ENCODE results near the gene ATP7A. TPM values are rescaled to one million over a fixed set of nuclear protein-coding genes. Genes with fewer than 3 reads are reported as not detected.
"Not testable (repeated sequence)": the region's sequence is repeated elsewhere in the genome, so short reads cannot be mapped to it uniquely, and the experiment has no call there.

The ATP7A gene
- polyA plus RNA-seq, 2 of the 4 experiments (the other 2 are of a cell fraction): 6.5 to 12.2 TPM

- H3K4me1 ChIP-seq; DNase-seq (ENCODE audit: low read depth in 1 of 2, low spot score in 1 of 2); H3K4me2 ChIP-seq; H3K9me3 ChIP-seq; H3K27ac ChIP-seq; CTCF ChIA-PET; FAIRE-seq; ATAC-seq; POLR2A ChIA-PET; H3K4me3 ChIP-seq: not testable (repeated sequence)
- TF ChIP-seq ZC3H11A (IDR thresholded peaks at IDR 0.05): peak; percentile 54
- 84% methylated on average over 6 of the region's 6 CpGs for WGBS (ENCODE audit: missing lambda C conversion rate)
These were observed 170.9 kb downstream of the ATP7A start for GRCh38 chrX:78081413-78081812.

GRCh38 chrX:78092296-78092695 is 181.8 kb downstream of the ATP7A start:
- TF ChIP-seq HOXA7 (CRISPR knock-in tag; IDR thresholded peaks at IDR 0.05) (no peak), RAD21 (conservative IDR thresholded peaks at IDR 0.05 in 1 of 2, IDR thresholded peaks at IDR 0.05 in 1 of 2) (peak; percentile 75 to 79), RCOR1 (IDR thresholded peaks at IDR 0.05; ENCODE audit: low read depth, low read length) (no peak), ESRRA (IDR thresholded peaks at IDR 0.05; ENCODE audit: borderline replicate concordance, low read length) (no peak), RFX5 (IDR thresholded peaks at IDR 0.05) (no peak), SMC3 (IDR thresholded peaks at IDR 0.05) (peak; percentile 64), FOXS1 (CRISPR knock-in tag; IDR thresholded peaks at IDR 0.05) (no peak), ZC3H11A (IDR thresholded peaks at IDR 0.05) (no peak), CTCF (IDR thresholded peaks at IDR 0.05) (peak; percentile 60), BCL3 (IDR thresholded peaks at IDR 0.05) (no peak), MAZ (IDR thresholded peaks at IDR 0.05; ENCODE audit: borderline replicate concordance, low read depth, low read length) (no peak), ELK1 (IDR thresholded peaks at IDR 0.05; ENCODE audit: low read depth, low read length) (no peak), ZSCAN20 (CRISPR knock-in tag; IDR thresholded peaks at IDR 0.05) (no peak), NR3C1 (IDR thresholded peaks at IDR 0.05) (no peak), HOXB13 (CRISPR knock-in tag; IDR thresholded peaks at IDR 0.05; ENCODE audit: low read depth) (no peak)
- no peaks in the 10 kb centered on the region for H3K9me3 ChIP-seq
- peak; percentile 88 to 97 for ATAC-seq
- no peak overlapping the region for H3K4me3 ChIP-seq
- no peak for FAIRE-seq
- WGBS (ENCODE audit: missing lambda C conversion rate): 0% methylated on average over 1 of the region's 2 CpGs
- 0 out of 3 replicates have a peak overlapping the region, but pooled peaks have one; percentile 1 for H3K4me2 ChIP-seq
- H3K4me1 ChIP-seq: 0 out of 3 replicates have a peak, but pooled peaks cover 3% of the 10 kb centered on the region
- DNase-seq (ENCODE audit: low read depth in 1 of 2, low spot score in 1 of 2): peak in 1 of 2 experiments; percentile 67
- CTCF ChIA-PET: interaction anchor here (0.7 to 2.1 kb wide), 5 partner anchors 8 to 64 kb away, joined by 3 to 11 read pairs (median 3); no protein-coding TSS in a partner anchor
- peak overlapping the region; percentile 24 to 78; a peak in 5 of 6 replicates for H3K27ac ChIP-seq
- POLR2A ChIA-PET: interaction anchor here (1.0 kb wide), 1 partner anchor 193 kb away, joined by 3 read pairs; the partner anchor contains the start of gene COX7B

- DNase-seq (ENCODE audit: low read depth in 1 of 2, low spot score in 1 of 2) (no peak), ATAC-seq (no peak), FAIRE-seq (peak; percentile 18)
- Histone ChIP-seq H3K4me1 (peaks cover under 1% of the 10 kb centered on the region; the same call in 1 of the 3 replicates), H3K9me3 (no peaks in the 10 kb centered on the region), H3K4me2 (no peak overlapping the region), H3K27ac (no peak overlapping the region), H3K4me3 (no peak overlapping the region)
- ChIA-PET CTCF (no interaction called here), POLR2A (no interaction called here)
- TF ChIP-seq CTCF (IDR thresholded peaks at IDR 0.05): no peak
- no peak for TF ChIP-seq ELK1 (IDR thresholded peaks at IDR 0.05; ENCODE audit: low read depth, low read length)
- no peak for TF ChIP-seq ATOH8 (CRISPR knock-in tag; IDR thresholded peaks at IDR 0.05; ENCODE audit: low read depth)
- no peak for TF ChIP-seq CBX8 (IDR thresholded peaks at IDR 0.05)
- no peak for TF ChIP-seq REST (IDR thresholded peaks at IDR 0.05)
- TF ChIP-seq MAX (IDR thresholded peaks at IDR 0.05): no peak
- TF ChIP-seq BHLHE40 (IDR thresholded peaks at IDR 0.05; ENCODE audit: low read depth, low read length): no peak
These were observed 187.6 kb downstream of the ATP7A start for GRCh38 chrX:78098108-78098507.
